Measurements from ENCODE around the gene LRIG2.
"Not testable (repeated sequence)": the region's sequence is repeated elsewhere in the genome, so short reads cannot be mapped to it uniquely, and the experiment has no call there.

Gene LRIG2

GRCh38 chr1:113055570-113055969 is 17.4 kb upstream of the LRIG2 start:
- no peak overlapping the region for H2BK120ac ChIP-seq (ENCODE audit: insufficient read depth, low read length, poor library complexity)
- no peak overlapping the region for H3K23ac ChIP-seq (ENCODE audit: low read length)
- H3K4ac ChIP-seq (ENCODE audit: low read depth, low read length): no peak overlapping the region
- H3K9ac ChIP-seq (ENCODE audit: low read length): no peak overlapping the region
- H3K4me2 ChIP-seq (ENCODE audit: low read length): no peak overlapping the region
- DNase-seq: no peak
- no peak overlapping the region for H2BK12ac ChIP-seq (ENCODE audit: low read length)
- H3K27me3 ChIP-seq (ENCODE audit: insufficient read depth, low read length): no peaks in the 10 kb centered on the region
- no peaks in the 10 kb centered on the region for H3K36me3 ChIP-seq (ENCODE audit: control insufficient read depth in 1 of 2, insufficient read depth in 2 of 2, low read length in 2 of 2)
- WGBS (ENCODE audit: extremely low coverage, insufficient coverage, insufficient read length): no CpG with 5 or more reads among the region's 1 CpG
- no peaks in the 10 kb centered on the region for H3K4me1 ChIP-seq (ENCODE audit: control insufficient read depth in 1 of 2, insufficient read depth in 2 of 2, low read length in 2 of 2)
- no peak overlapping the region for H2AFZ ChIP-seq (ENCODE audit: insufficient read depth, low read length, poor library complexity)
- H3K18ac ChIP-seq (ENCODE audit: low read length): no peak overlapping the region
- H4K91ac ChIP-seq (ENCODE audit: low read depth, low read length): no peak overlapping the region
- no peaks in the 10 kb centered on the region for H3K79me2 ChIP-seq (ENCODE audit: control insufficient read depth, insufficient read depth, low read length, poor library complexity)
- no peak overlapping the region for H2AK5ac ChIP-seq (ENCODE audit: low read length)
- no peaks in the 10 kb centered on the region for H3K79me1 ChIP-seq (ENCODE audit: low read length)
- H3K9me3 ChIP-seq (ENCODE audit: insufficient read depth, low read depth, low read length): no peaks in the 10 kb centered on the region
- H2BK5ac ChIP-seq (ENCODE audit: low read depth, low read length, poor library complexity): no peak overlapping the region
- no peak overlapping the region for H3K27ac ChIP-seq (ENCODE audit: low read depth, low read length)
- no peak overlapping the region for H4K8ac ChIP-seq (ENCODE audit: low read depth, low read length)
- no peak overlapping the region for H3K14ac ChIP-seq (ENCODE audit: low read length)
- H4K12ac ChIP-seq (ENCODE audit: low read depth, low read length): no peak overlapping the region
- no peak overlapping the region for H3K4me3 ChIP-seq (ENCODE audit: low read depth, low read length)

DNA sequence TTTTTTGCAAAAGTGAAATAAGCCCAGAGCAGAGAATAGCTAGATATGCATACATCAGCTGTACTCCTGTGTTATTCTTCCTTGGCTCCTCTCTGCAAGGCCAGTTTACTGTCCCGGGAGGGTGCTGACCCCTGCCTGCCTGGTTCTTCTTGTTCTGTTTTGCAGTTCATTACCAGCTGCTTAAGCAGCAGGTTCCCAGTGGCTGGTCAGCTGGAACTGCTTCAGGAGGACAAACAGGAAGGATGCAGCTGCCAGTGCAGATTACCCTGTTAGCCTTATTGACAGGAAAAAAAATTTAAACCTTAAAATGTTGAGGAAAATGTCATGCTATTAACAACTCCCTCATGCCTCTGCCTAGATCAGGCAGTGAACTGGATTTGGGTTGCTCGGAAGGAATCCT is 16.0 kb upstream of the LRIG2 start:
- H3K4ac ChIP-seq (ENCODE audit: low read depth, low read length): no peak overlapping the region
- no peak overlapping the region for H3K4me3 ChIP-seq (ENCODE audit: low read depth, low read length)
- no peak overlapping the region for H2BK120ac ChIP-seq (ENCODE audit: insufficient read depth, low read length, poor library complexity)
- no peak overlapping the region for H2AK5ac ChIP-seq (ENCODE audit: low read length)
- H3K36me3 ChIP-seq (ENCODE audit: control insufficient read depth in 1 of 2, insufficient read depth in 2 of 2, low read length in 2 of 2): no peaks in the 10 kb centered on the region
- no peak overlapping the region for H2BK12ac ChIP-seq (ENCODE audit: low read length)
- H4K8ac ChIP-seq (ENCODE audit: low read depth, low read length): no peak overlapping the region
- no peaks in the 10 kb centered on the region for H3K79me2 ChIP-seq (ENCODE audit: control insufficient read depth, insufficient read depth, low read length, poor library complexity)
- H3K27me3 ChIP-seq (ENCODE audit: insufficient read depth, low read length): no peaks in the 10 kb centered on the region
- WGBS (ENCODE audit: extremely low coverage, insufficient coverage, insufficient read length): no CpG with 5 or more reads among the region's 2 CpGs
- H3K18ac ChIP-seq (ENCODE audit: low read length): no peak overlapping the region
- no peak overlapping the region for H4K12ac ChIP-seq (ENCODE audit: low read depth, low read length)
- no peak overlapping the region for H3K23ac ChIP-seq (ENCODE audit: low read length)
- no peaks in the 10 kb centered on the region for H3K79me1 ChIP-seq (ENCODE audit: low read length)
- H3K4me1 ChIP-seq (ENCODE audit: control insufficient read depth in 1 of 2, insufficient read depth in 2 of 2, low read length in 2 of 2): no peaks in the 10 kb centered on the region
- no peaks in the 10 kb centered on the region for H3K9me3 ChIP-seq (ENCODE audit: insufficient read depth, low read depth, low read length)
- H3K27ac ChIP-seq (ENCODE audit: low read depth, low read length): no peak overlapping the region
- no peak overlapping the region for H3K9ac ChIP-seq (ENCODE audit: low read length)
- no peak overlapping the region for H3K4me2 ChIP-seq (ENCODE audit: low read length)
- H3K14ac ChIP-seq (ENCODE audit: low read length): no peak overlapping the region
- H2AFZ ChIP-seq (ENCODE audit: insufficient read depth, low read length, poor library complexity): no peak overlapping the region
- no peak overlapping the region for H4K91ac ChIP-seq (ENCODE audit: low read depth, low read length)
- no peak for DNase-seq
- no peak overlapping the region for H2BK5ac ChIP-seq (ENCODE audit: low read depth, low read length, poor library complexity)

DNA sequence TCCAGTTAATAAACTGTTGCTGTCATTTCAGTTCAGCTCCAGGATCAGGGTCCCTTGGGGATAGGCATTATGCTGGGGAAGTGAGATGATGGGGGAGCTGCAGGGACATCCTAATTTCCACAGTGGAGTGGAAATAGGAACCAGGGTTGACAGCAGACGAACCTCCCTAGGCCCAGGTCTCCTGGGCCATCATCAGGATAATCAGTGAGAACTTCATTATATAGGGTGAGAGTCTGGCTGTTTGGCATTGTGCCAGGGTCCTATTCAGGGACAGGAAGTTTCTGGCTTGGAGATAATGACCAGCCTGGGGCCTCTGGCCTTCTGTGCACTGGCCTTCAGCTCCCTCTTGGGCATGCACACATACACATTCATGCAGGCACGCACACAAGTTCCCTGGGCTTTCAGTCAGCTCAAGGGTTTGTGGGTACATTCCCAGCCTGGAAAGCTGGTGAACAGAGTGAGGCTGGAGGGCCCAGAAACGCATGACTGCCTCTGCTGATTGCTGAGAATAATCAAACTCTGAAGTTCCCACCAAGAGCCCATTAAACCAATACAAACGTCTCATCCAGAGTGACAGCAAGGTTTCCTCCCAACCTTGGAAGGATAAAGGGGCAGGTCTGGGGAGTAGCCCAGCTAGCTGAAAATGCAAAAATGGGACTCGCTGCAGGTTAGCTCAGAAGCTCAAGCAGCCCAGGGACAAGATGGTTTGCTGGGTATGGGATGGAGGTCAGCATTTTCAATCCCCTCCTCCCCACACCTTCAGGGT is 13.9 kb upstream of the LRIG2 start:
- Histone ChIP-seq H3K18ac (ENCODE audit: low read length) (no peak overlapping the region), H2BK5ac (ENCODE audit: low read depth, low read length, poor library complexity) (no peak overlapping the region)

GRCh38 chr1:113063456-113063855 is 9.5 kb upstream of the LRIG2 start:
- not testable (repeated sequence) for H4K12ac ChIP-seq (ENCODE audit: low read depth, low read length); H3K36me3 ChIP-seq (ENCODE audit: control insufficient read depth in 1 of 2, insufficient read depth in 2 of 2, low read length in 2 of 2); H4K8ac ChIP-seq (ENCODE audit: low read depth, low read length); H3K23ac ChIP-seq (ENCODE audit: low read length); H2BK5ac ChIP-seq (ENCODE audit: low read depth, low read length, poor library complexity); H3K79me1 ChIP-seq (ENCODE audit: low read length); H3K27me3 ChIP-seq (ENCODE audit: insufficient read depth, low read length); H3K4me2 ChIP-seq (ENCODE audit: low read length); H2AK5ac ChIP-seq (ENCODE audit: low read length); H2AFZ ChIP-seq (ENCODE audit: insufficient read depth, low read length, poor library complexity); H3K4me3 ChIP-seq (ENCODE audit: low read depth, low read length); H3K4me1 ChIP-seq (ENCODE audit: control insufficient read depth in 1 of 2, insufficient read depth in 2 of 2, low read length in 2 of 2); H3K27ac ChIP-seq (ENCODE audit: low read depth, low read length); H2BK12ac ChIP-seq (ENCODE audit: low read length); H3K79me2 ChIP-seq (ENCODE audit: control insufficient read depth, insufficient read depth, low read length, poor library complexity); H3K9ac ChIP-seq (ENCODE audit: low read length); DNase-seq; H3K4ac ChIP-seq (ENCODE audit: low read depth, low read length); H2BK120ac ChIP-seq (ENCODE audit: insufficient read depth, low read length, poor library complexity); H3K18ac ChIP-seq (ENCODE audit: low read length); H3K9me3 ChIP-seq (ENCODE audit: insufficient read depth, low read depth, low read length); H3K14ac ChIP-seq (ENCODE audit: low read length); H4K91ac ChIP-seq (ENCODE audit: low read depth, low read length)
- WGBS (ENCODE audit: extremely low coverage, insufficient coverage, insufficient read length): no CpG with 5 or more reads among the region's 35 CpGs

More for the DNA sequence above, 13.9 kb upstream of the LRIG2 start:
- Histone ChIP-seq H4K12ac (ENCODE audit: low read depth, low read length) (no peak overlapping the region), H3K79me1 (ENCODE audit: low read length) (no peaks in the 10 kb centered on the region), H3K4me1 (ENCODE audit: control insufficient read depth in 1 of 2, insufficient read depth in 2 of 2, low read length in 2 of 2) (no peaks in the 10 kb centered on the region), H2BK120ac (ENCODE audit: insufficient read depth, low read length, poor library complexity) (no peak overlapping the region), H3K9me3 (ENCODE audit: insufficient read depth, low read depth, low read length) (no peaks in the 10 kb centered on the region), H2BK12ac (ENCODE audit: low read length) (no peak overlapping the region), H2AK5ac (ENCODE audit: low read length) (no peak overlapping the region), H3K4me2 (ENCODE audit: low read length) (no peak overlapping the region), H4K8ac (ENCODE audit: low read depth, low read length) (no peak overlapping the region), H4K91ac (ENCODE audit: low read depth, low read length) (no peak overlapping the region), H3K14ac (ENCODE audit: low read length) (no peak overlapping the region), H2AFZ (ENCODE audit: insufficient read depth, low read length, poor library complexity) (no peak overlapping the region), H3K36me3 (ENCODE audit: control insufficient read depth in 1 of 2, insufficient read depth in 2 of 2, low read length in 2 of 2) (no peaks in the 10 kb centered on the region), H3K4me3 (ENCODE audit: low read depth, low read length) (no peak overlapping the region), H3K9ac (ENCODE audit: low read length) (no peak overlapping the region), H3K23ac (ENCODE audit: low read length) (no peak overlapping the region), H3K27ac (ENCODE audit: low read depth, low read length) (no peak overlapping the region), H3K27me3 (ENCODE audit: insufficient read depth, low read length) (no peaks in the 10 kb centered on the region), H3K79me2 (ENCODE audit: control insufficient read depth, insufficient read depth, low read length, poor library complexity) (no peaks in the 10 kb centered on the region), H3K4ac (ENCODE audit: low read depth, low read length) (no peak overlapping the region)
- WGBS (ENCODE audit: extremely low coverage, insufficient coverage, insufficient read length): no CpG with 5 or more reads among the region's 5 CpGs
- DNase-seq: no peak

Measured in trophoblast cell (in vitro differentiated cells and primary cell).